LoVo (cell line): Measurements from ENCODE around the gene KLHL10.
"Not testable (repeated sequence)": the region's sequence is repeated elsewhere in the genome, so short reads cannot be mapped to it uniquely, and the experiment has no call there.

Experiments used
- DNase-seq: peaks from one replicate; pipeline ENCODE4 v3.0.0-alpha.2; 2016; ENCODE audit warnings: low spot score

The KLHL10 gene

DNA sequence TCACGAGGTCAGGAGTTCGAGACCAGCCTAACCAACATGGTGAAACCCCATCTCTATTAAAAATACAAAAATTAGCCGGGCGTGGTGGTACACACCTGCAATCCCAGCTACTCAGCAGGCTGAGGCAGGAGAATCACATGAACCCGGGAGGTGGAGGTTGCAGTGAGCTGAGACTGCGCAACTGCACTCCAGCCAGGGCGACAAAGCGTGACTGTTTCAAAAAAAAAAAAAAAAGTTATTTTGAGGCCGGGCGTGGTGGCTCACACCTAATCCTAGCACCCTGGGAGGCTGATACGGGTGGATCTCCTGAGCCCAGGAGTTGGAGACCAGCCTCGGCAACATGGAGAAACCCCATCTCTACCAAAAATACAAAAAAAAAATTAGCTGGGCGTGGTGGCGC is 13.8 kb downstream of the KLHL10 start:
- not testable (repeated sequence) for DNase-seq

DNA sequence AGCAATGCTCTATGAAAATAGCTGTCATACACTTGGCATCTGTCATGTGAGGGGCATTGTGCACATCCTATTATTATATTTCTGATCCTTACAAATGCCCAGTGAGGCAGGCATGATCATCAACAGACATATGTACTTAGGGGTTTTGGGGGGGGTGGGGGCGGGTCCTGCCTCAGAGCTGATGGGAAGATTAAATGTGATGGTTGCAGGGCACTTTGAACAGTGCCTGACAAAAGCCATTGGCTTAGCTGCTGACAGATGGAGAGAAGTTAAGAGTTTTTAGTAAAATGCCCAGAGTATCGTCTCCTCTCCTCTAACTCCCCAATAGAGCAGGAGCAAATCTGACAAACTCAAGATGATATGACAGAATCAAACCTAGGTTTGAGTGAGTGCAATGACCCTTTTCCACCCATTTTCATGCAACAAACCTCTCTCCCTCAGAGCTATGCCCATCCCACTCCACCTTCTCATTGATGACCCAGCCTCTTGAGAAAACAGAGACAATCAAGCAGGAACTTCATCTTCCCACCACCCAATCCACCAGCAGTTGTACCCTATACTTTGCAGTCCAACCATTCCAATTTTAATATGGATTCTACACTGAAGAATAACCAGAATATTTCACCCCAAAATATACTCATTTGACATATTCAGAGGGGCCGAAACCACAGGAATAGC is 22.8 kb downstream of the KLHL10 start:
- no peak for DNase-seq

DNA sequence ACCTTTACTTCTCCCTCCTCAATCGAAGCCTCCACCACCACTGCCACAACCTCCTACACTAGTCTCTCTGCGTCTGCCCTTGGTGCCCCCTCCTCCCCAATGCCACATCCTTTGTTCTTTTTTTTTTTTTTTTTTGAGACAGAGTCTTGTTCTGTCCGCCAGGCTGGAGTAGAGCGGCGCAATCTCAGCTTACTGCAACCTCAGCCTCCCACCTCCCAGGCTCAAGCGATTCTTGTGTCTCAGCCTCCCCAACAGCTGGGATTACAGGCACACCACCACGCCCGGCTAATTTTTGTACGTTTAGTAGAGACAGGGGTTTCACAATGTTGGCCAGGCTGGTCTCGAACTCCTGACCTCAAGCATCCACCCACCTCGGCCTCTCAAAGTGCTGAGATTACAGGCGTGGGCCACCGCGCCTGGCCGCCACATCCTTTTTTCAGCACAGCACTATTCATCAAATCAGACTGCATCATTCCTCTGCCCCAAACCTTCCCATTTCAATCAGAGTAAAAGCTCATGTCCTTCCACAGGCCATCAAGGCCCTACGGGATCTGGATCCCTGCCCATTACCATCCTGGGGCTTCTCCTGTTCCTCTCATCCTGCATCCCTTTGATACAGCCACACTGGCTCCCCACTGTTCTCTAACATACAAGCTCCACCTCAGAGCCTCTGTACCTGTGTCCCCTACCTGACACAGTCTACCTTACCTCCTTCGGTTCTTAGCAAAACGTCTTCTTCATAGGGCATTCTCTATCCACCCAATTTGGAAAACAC is 25.6 kb downstream of the KLHL10 start:
- DNase-seq, result no peak

DNA sequence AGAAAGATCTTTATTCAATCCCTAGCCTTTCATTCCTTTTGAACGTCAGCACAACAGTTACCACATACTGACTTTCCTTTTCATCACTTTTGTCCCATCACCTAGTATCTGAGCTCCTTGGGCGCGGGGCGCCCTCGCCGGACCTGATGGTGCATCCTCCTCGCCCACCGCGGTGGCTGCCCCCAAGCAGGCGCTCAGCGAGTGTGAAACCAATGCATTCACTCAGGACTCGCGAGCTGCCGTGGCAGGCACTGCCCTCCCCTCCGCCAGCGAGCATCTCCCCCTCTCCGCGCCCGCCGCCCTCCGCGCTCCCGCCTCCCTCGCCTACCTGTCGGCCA is 26.8 kb downstream of the KLHL10 start:
- no peak for DNase-seq

DNA sequence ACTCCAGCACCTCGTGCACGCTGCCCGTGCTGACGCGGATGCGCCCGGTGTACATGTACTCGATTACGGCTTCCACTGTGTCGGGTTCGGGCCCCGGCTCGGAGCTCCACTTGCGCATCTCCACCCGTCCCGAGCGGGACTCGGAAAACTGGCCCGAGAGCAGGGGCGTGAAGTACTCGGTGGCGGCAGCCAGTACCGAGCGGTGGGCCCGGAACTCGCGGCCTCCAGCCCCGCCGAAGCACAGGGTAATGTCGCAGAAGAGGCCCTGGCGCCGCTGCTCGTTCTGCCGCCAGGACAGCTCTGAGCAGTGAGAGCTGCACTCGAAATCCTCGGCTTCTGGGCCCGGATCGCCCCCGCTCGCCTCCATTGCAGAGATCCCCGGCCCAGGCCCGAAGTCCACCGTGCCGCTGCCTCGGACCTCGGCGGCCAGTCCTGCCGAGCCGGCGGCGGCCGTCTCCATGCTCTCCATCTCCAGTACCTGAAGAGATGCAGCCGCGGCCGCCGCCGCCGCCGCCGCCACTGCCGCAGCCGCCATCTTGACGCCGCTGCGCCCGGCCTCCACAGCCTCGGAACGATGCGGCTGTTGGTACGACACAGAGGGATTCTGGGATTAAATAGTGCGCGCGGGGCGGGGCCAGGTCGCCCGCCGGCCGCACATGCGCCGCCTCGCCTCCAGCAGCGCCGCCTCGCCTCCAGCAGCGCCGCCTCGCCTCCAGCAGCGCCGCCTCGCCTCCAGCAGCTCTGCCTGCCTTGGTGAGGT is 27.4 kb downstream of the KLHL10 start, which contains the start of gene KLHL11:
Gene KLHL11, minus strand, starts transcription at position 588 of the 760 bp plus-strand sequence. Its CDS starts 53 bp downstream, at position 535.
- DNase-seq, result peak; percentile 92

DNA sequence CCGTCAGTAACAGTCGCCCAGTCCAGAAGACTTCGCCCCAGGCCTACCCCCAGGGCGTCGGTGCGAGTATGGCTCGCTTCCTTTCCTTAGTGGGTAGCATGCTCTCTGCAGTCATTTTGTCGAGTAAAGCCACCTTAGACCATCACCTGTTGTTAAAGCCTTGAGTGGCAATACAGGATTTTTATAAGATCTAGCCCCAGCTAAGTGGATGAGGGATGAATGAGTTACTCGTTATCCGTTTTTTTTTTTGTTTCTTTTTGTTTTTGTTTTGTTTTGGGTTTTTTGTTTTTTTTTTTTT is 27.9 kb downstream of the KLHL10 start:
- DNase-seq, result no peak

DNA sequence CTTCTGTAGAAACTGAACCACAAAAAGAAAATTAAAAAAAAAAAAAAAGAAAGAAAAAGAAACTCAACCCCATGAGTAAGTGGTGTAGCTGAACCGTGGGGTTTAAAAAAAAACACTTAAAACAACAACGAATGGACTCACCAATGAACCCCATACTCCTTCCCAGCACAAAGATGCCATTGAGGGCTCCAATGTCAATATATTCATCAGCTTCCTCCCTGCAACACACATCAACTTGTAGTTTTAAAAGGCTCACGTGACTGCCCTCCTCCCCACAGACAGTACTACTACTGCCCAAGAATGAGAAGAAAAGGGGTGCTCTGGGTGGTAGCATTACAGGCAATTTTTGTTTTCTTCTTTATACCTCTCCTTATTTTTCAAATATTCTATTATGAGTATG is 30.9 kb downstream of the KLHL10 start:
- no peak for DNase-seq

DNA sequence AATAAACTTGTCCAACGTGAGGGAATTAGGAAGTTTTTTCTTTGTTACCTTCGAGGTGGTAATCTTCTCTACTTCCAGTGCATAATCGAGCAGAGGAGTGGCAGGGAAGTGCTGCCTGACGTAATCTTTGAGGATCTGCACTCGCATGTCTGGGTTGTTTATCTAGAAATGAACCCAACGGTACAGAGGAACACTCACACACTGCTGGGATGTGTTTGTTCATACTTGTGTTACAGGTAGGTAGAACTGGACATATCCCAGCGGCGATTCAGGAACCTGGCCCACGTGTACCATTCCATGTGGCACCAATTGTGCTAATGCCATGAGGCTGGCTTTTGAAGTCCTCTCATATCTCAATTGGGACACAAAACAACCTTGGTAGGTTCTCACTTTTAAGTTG is 31.8 kb downstream of the KLHL10 start:
- DNase-seq, result no peak

DNA sequence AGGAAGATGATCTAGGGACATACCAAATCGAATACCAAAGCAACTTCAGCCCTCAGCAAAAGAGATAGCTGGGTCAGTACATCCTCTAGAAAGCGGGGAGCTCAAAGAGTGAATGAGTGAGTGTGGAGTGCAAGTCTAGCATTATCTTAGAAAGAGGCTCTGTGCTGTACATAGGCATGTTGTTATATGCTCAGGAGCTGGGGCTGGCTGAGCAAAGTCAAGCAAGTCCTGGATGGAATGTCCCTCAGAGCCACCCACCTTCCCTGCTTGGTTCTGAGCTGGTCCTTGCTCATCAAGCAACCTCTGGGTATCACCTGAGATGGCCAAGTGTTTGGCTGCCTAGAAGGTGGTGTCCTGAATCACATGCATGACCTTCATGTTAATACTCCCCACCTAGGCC is 32.5 kb downstream of the KLHL10 start:
- DNase-seq, result no peak

DNA sequence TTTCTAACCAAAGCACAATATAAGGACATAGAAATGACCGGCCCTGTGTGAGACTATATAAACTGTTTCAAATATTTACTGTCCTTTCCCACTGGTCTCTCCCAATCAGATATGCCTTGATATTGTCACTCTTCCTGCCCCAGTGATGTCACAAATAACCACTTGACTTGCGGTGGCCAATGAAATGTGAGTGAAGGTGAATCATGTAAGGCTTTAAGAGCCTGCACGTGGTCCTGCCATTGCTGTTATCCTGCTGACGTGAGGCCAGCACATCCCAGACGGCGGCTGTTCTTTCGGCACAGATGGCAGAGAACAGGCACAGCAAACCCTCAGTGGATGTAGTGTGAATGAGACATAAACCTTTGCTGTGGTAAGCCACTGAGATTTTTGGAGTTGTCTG is 33.0 kb downstream of the KLHL10 start:
- DNase-seq, result no peak

DNA sequence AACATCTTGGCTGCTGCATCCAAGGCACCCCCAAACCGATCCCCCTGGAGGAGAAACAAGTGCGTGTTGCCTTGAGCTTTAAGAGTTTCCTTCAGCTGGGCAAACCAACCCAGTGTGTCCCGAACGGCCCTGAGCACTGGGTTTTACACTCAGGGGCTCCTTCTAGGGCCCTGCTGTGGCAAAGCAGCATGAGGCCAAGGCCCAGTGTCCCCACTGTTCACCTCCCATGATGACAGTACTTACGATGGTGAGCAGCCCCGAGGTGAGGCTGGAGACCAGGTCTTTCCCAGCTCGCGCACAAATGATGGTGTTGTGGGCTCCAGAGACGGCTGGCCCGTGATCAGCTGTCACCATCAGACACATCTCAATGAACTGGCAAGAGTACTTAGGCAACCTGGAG is 34.2 kb downstream of the KLHL10 start:
- DNase-seq, result no peak

DNA sequence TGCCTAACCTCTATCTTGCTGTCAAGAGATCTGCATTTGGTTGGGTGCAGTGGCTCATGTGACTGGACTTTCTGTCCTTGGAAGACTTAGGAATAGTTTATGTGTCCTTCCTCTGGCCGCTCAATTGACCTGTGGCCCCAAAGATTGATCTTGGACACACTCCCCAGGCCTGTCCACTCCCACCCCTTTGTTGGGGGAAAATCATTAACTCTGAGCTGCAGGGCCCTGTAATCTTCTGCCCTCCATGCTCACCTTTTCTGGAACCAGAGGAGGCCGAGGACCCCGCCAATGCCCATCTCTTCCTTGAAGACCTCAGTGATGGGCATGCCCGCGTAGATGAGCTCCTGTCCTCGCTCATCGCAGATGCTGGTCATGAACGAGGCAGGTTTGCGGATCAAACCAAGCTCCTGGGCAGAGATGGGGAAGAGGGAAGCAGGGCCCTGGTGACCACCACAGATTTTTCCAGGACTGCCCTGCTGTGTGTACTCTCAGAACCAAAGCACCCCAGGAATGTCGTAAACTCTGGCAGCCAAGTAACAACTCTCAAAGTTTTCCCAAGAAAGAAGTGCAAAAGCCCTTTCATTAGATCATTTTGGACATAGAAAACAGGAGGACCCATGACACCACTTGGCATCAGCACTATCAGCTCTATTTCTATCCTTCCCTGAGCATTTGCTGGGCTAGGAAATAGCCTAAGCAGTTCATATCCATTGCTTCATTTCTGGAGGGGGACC is 36.1 kb downstream of the KLHL10 start:
- DNase-seq, result no peak

DNA sequence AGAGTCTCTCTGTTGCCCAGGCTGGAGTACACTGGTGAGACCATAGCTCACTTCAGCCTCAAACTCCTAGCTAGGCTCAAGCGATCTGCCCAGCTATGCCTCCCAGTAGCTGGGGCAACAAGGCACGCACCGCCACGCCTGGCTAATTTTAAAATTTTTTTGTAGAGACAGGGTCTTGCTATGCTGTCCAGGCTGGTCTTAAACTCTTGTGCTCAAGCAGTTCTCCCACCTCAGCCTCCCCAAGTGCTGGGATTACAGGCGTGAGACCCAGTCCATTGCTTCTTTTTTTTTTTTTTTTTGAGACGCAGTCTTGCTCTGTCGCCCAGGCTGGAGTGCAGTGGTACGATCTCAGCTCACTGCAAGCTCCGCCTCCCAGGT is 36.7 kb downstream of the KLHL10 start:
- not testable (repeated sequence) for DNase-seq

DNA sequence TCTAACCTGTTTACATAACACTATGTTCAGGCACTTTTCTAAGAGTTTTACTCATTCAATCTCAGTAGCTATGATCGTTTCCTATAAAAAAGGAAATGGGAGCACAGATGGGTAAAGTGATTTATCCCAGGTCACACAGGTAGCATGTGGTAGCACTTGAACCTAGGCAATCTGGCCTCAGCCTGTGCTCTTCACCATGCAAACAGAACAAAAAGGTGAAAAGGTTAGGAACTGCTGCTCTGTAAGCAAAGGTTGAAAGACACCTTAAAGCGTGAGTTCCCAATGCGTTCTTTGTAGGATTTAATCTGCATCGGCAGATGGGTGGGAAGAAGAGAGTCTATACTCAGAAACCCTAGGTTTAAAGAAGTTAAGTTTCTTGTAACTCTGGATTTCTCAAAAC is 42.5 kb downstream of the KLHL10 start:
- DNase-seq, result no peak

DNA sequence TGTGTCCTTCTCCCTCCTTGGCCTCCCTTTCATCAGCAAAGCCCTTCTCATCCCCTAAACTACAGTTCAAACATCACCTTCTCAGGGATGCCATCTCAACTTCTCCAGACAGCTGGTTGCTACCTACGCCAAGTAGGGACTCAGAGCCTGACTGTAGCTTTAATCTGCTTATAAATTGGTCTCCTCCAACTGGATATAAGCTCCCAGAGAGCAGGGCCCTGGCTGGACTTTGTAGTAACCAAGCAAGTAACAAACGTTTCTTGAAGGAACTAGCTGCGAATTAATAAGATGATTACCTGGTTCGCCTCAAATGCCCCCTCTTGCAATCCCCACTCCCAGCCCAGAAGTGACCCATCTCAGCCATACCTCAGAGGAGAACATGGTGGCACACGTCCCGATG is 45.1 kb downstream of the KLHL10 start:
- no peak for DNase-seq

DNA sequence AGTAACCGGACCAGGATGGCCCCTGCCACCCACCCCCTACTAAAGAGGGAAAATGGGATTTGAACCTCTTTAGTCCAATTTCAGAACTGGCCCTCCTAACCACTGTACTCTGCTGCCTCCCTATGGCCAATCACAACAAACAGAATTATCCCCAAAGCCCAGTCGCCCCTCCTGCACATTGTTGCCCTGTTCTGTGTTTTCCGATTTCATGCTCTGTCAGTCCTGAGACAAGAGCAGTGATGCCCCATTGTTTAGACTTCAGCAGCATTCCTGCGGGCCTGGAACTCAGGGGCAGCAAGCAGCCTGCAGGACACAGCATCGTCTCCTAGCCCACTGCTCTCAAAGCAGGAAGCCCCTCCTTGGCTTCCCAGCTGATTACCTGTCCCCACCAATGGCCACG is 48.1 kb downstream of the KLHL10 start:
- no peak for DNase-seq

DNA sequence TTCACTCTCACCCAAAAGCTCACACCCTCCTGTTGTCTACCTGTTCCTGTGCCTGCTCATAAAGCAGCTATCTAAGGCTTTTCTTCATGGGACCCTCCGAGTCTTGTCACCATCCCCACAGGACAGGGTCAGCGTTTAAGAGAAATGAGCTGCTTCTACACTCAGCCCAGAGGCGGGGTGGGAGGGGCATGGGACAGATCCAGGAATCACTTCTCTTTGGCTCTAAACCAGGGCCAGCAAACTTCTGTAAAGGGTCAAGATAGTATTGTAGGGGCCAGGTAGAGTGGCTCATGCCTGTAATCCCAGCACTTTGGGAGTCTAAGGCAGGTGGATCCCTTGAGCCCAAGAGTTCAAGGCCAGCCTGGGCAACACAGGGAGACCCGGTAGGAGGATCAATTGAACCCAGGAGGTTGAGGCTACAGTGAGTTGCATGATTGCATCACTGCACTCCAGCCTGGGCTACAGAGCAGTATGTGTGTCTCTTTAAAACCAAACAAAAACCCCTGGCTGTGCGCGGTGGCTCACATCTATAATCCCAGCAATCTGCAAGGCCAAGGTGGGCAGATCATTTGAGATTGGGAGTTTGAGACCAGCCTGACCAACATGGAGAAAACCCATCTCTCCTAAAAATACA is 50.8 kb downstream of the KLHL10 start:
- no peak for DNase-seq

DNA sequence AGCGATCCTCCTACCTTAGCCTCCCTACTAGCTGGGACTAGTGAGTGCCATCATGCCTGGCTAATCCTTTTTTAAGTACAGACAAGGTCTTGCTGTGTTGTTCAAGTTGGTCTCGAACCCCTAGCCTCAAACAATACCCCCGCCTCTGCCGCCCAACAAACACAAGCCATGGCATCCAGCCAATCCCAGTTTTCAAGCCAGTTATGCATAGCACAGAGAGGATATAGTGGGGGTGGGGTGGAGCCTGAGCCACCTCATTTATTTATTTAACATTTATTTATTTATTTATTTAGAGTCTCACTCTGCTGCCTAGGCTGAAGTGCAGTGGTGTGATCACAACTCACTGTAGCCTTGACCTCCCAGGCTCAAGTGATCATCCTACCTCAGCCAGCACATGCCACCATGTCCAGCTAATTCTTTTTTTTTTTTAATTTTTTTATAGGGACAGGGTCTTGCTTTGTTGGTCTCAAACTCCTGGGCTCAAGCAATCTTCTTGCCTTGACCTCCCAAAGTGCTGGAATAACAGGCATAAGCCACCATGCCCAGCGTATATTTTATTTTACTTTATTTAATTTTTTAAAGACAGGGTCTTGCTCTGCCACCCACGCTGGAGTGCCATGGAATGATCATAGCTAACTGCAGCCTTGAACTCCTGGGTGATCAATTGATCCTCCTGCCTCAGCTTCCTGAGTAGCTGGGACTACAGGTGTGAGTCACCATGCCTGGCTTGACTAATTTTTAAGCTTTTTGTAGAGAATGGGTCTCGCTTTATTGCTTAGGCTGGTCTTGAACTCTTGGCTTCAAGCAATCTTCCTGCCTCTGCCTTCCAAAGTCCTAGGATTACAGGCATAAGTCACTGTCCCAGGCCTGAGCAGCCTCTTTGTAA is 53.8 kb downstream of the KLHL10 start:
- no peak for DNase-seq

DNA sequence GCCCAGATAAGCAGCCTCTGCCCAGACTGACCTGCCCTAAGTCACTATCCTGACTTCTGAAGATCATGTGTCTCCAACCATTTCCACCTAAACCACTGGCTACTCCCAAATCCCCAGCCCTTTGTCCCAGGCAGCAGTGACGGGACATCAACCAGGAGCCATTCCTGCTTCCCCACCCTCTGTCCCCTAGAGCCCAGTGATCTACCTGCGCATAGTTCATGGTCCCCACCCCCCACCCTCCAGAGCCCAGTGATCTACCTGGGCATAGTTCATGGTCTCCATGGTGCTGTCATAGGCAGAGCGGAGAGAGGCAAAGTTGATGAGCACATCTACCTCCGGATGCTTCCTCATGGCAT is 54.4 kb downstream of the KLHL10 start:
- no peak for DNase-seq

DNA sequence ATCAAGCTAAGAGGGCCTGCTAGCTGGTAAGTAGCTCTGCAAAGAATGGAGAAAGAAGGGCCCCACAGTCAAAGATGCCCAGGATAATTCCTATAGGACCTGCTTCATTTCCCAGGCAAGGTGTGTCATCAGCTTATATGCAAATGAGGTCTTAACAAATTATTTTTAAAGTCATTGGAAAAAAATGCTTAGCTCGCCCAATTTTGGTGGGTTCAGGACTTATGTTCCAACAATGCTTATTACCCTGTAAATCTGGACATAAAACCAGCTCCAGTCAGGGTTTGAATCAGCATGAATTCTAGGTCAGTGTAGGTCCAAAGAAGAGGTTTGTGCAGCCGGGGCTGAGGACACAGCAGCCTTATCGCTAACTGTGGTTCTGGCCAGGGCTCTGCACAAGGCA is 55.8 kb downstream of the KLHL10 start:
- DNase-seq, result no peak

DNA sequence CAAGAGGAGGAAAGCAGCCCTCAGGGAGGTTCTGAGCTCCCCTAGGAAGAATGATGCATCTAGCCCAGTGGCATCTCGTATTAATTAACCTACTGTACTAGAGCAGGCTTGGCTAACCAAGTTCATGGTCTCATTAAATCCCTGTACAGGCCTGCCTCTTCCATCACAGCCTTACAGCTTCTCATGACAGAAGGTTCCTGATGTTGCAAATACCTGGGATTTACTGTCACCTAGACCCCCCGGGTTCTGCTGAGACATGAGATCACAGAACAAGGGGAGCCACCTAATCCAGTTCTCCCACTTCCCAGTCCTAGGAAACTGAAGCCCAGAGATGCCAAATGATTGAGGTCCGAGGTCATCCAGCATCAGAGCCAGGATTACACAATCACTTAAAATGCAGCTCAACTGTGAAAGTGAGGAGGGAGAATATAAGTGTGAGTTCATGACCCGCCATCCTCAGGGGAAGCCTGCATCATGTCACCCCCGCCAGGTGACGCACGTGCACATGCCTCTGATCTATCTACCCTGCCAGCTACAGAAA is 57.2 kb downstream of the KLHL10 start:
- peak; percentile 5 for DNase-seq
